GM19025 (cell line): ENCODE data around the gene FRMPD2.
"Not testable (repeated sequence)": the region's sequence is repeated elsewhere in the genome, so short reads cannot be mapped to it uniquely, and the experiment has no call there.

ENCODE experiments used
- ATAC-seq: cut with Tn5 transposase; IDR thresholded peaks from one replicate; pipeline ENCODE4 v1.9.1; 2021; ENCODE audit warnings: mild to moderate bottlenecking, low read depth, moderate library complexity; ENCODE audit not compliant: unreplicated experiment

The FRMPD2 gene

DNA sequence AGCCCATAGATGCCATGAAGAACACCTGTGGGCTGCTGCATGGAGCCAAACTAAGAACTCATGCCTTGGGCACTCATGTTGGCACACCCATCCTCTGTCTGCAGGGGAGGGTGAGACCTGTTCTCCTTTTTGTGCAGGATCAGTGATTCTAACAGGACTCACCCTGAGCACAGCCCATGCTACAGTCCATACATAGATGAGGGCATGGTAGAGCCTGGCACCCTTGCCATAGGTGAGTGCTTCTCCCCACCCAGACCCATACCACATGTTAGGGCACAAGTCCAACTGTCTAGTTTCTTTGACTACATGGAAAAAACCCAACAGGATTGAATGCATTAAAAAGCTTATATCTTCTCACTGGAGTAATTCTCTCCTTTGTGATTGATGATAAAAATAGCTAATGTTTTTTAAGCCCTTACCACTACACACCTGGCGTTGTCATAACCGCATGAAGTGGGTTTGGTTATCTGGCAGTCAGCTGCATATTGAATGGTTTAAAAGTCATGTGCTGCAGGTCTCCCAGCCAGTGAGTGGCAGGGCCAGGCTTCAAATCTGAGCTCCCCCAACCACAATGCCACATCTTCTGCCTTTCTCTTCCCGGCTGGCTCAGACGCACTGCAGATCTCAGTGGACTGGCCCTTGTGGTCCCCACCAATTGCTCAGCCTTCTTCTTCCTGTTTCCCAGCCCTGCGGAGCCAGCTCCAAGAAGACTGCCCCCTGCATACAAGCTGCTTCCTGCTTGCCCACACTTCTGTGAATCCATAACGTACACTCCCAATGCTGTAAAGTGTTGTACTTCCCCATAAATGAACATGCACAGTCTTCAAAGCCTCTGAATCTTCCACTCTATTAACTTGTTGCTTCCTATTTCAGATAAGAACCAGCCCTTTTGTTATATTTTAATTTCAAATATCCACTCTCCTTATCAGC lies 120.0 kb downstream of the FRMPD2 start:
- ATAC-seq = not testable (repeated sequence)

DNA sequence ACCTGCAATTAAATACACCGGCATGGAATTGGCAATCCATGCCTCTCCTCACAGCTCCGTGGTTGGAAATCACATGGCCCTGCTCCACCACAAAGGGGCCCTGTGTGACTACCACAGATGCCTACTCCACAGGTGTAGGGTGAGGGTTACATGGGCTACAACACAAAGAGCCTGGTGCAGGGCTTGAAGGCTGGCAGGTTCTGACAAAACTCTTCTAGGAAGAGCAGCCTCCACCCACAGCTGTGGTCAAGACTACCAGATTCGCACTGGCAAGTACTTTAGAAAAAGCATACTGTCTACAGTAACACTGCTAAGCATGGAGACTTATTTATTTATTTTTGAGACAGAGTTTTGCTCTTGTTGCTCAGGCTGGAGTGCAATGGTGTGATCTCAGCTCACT lies 126.9 kb downstream of the FRMPD2 start:
- ATAC-seq = not testable (repeated sequence)

DNA sequence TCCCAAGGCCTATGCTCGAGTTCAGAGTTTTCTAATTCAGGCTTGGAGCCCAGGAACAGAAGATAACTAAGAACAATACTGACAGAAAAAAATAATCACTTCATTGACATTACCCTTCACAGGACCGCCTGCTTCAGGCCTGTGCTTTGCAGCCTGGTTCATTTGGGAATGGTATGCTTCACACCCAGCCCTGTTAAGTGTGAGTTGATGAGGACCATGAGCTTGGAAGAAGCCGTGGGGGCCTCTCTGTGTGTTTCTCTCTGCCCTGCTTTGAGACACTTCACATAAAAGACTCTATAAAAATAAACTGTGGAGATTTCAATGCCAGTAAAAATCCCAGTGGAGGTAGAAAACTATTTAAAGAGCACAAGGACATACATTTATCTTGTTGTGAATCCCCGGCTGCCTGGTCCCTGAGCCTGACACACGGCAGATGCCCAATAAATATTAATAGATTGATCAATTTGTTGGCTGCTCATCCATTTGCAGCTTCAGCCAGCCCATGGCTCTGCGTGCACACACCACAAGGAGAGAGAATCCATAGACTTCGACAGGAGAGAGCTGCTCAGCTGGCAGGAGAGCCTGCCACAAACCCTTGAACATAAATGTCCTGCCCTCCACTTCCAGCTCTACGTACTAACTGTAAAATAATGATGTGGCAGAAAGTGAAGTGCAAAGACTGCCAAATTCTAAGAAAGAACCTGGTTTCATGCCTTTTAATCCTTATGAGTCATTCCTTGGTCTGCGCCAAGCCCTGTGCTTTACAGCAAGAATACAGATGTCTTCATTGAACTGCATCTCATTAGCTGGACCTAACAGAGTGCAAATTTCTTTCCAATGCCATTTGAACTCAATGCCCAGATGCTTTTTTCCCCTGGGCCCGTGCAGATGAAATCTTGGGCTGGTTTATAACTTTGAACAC lies 130.5 kb downstream of the FRMPD2 start:
- ATAC-seq = not testable (repeated sequence)

DNA sequence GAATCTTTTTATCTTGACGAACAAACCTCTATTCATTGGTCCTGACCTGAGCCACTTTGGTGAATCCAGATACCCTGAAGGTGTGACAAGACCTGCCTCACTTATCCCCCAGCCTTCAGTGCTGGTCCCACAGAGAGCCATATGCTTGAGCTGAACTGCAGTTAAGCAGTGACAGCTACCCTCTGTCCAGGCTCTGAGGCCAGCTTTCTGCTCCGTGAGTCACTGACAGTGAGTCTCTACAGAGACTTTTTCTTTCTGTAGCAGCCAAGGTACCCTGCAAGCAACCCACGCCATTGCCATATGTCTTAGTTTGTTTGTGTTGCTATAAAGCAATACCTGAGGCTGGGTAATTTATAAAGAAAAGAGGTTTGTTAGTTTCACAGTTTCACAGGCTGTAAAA lies 133.5 kb downstream of the FRMPD2 start:
- not testable (repeated sequence) for ATAC-seq

DNA sequence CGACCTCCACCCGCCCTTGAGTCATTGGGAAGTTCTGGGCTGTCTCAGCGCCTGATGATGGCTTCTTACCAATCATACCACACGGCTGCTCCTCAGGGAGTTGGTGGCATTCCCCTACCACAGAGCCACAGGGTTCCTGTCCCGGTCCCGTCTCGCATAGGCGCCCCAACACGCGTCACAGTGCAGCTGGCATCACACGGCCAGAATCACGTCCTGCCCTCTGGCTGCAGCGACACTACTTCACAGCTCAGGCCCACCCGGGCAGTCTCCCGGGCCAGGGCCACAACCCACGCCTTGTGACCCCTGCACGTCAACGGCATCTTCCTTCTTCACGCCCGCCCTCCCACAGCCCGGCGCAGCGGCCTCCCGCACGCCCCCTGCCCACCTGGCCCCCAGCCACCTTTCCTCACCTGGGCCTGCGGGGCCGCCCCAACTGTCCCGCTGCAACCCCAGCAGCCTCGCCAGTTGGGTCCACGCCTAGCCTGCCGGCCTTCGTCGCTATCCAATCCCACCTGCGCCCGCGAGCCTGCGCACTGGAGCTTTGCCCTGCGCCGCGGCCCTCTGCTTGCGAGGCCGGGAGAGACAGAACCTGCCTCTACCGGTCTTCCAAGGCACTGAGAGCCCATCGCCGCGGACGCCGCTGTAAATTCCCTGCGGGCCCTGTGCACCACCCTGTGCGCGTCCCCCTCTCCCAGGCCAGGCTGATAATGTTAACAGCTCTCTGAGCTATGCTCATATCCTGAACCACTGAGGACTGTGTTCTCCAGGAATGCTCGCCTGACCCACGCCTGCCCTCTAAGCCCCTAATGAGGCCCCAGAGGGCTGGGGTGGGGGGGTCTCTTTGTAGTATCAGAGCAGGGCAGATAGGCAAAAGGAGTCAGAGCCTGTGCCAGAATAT lies 134.3 kb downstream of the FRMPD2 start:
- peak; percentile 64 for ATAC-seq

DNA sequence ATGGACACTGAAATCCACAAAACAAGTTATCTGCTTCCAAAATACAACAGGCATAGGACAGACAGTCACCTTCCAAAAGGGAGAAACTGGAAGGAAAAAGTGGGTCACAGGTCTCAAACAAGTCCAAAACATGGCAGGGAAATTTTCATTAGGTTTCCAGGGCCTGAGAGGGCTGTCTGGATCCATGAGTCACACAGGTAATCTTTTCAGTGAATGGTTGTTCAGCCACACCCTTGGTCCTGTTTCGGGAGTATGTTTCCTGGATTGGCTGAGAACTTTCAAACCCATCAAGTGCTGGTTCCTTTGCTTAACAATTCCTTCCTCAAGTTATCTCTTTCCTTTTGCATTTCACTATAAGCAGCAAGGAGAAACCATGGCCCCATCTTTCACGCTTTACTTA lies 145.5 kb downstream of the FRMPD2 start:
- ATAC-seq = not testable (repeated sequence)

DNA sequence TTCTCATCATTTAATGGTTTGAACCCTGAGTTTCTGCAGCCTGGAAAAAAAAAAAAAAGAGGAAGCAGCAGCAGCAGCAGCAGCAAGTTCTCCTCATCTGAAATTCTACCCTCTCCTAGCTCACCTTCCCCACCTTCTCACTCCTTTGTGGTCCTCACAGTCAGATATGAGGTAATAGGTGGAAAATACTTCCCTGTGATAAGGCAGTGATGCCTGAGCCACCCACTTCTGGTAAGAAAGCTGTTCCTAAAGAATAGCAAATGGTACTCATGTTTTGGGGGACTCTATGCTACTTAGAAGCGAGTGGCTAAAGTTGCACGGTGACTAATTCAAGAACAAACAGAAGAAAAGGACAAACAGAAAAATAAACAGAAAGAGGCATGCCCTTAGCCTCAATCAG lies 148.2 kb downstream of the FRMPD2 start:
- not testable (repeated sequence) for ATAC-seq

DNA sequence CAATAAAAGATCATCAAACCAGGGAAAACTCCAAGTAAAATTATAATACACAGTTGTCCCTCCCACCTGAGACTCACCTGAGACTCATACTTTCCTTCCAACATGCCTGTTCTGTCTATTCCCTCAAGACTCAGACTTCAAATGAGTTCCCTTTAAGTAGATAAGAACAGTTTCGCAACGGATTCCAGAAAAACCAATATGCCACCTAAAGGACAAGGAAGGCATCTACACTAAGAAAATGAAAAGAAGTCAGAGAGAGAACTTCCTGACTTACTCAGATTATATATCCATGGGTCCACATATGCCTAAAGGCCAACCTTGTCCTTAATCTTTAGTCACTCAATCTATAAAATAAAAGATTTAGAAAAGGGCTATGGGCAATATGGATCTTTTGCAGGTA lies 148.9 kb downstream of the FRMPD2 start:
- ATAC-seq = not testable (repeated sequence)

DNA sequence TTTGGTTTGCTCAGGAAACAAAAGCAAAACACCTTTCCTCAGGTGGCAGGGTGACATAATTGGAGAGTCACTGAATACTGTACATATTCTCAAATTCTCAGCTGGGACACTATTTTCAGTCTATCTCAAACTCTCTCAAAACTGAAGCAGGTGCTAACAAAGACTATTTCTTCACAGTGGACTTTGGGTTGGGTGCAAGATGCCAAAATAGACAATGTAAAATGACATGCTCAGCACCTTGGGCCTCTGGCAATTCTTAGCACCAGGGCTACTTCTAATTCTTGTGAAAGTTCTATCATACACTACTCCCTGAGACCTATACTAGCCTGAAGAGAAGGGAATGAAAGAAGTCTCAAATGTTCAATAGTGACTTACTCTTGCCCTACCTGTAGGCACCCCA lies 151.9 kb downstream of the FRMPD2 start:
- not testable (repeated sequence) for ATAC-seq

DNA sequence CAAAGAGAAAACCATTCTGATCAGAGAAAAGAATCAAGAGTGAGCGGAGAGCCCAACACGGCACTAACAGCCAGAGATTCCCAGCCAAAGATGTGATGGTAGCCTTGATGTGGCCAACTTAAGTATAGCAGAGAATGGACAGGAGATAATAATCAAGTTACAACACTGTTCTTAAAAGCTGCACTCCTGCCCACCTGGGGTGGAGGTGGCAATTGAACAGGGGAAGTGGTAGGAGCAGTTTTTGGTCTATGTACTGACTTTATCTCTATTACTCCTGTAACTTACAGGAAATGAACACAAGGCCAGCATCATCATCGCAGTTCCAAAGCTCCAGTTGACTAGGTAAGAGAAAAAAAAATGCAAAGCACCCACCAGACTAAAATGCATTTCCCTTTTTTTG lies 164.2 kb downstream of the FRMPD2 start:
- ATAC-seq = not testable (repeated sequence)
